Smooth muscle cell (in vitro differentiated cells): ENCODE results near the gene ADAMTS9. TPM values are rescaled to one million over a fixed set of nuclear protein-coding genes. Genes with fewer than 3 reads are reported as not detected.

Source experiments
- DNase-seq: peaks from one replicate; lab custom pipeline; 2025; ENCODE audit not compliant: unreplicated experiment; lab: John Stamatoyannopoulos, UW
- H2AFZ ChIP-seq: fragments of 200-600 bp; sonication (generic); 2 replicates; pipeline ENCODE4 v1.6.0; 2016; ENCODE audit warnings: antibody characterized with exemption, low read depth, mild to moderate bottlenecking
- H3F3A ChIP-seq: fragments of 200-600 bp; sonication (generic); 2 replicates; pipeline ENCODE4 v1.6.0; 2017; ENCODE audit warnings: antibody characterized with exemption, low read depth
- H3K27ac ChIP-seq: fragments of 200-600 bp; sonication (generic); 2 replicates; pipeline ENCODE4 v1.5.1; 2016; ENCODE audit warnings: low read depth, mild to moderate bottlenecking
- H3K27me3 ChIP-seq: fragments of 200-600 bp; sonication (generic); 2 replicates; pipeline ENCODE4 v1.6.1; 2016; ENCODE audit warnings: low read depth, mild to moderate bottlenecking
- H3K36me3 ChIP-seq: fragments of 200-600 bp; sonication (generic); 2 replicates; pipeline ENCODE4 v1.5.1; 2016; ENCODE audit warnings: low read depth
- H3K4me1 ChIP-seq: fragments of 200-600 bp; sonication (generic); 2 replicates; pipeline ENCODE4 v1.5.1; 2016; ENCODE audit warnings: low read depth
- H3K4me2 ChIP-seq: fragments of 200-600 bp; sonication (generic); 2 replicates; pipeline ENCODE4 v1.6.0; 2016; ENCODE audit warnings: mild to moderate bottlenecking
- H3K4me3 ChIP-seq: fragments of 200-600 bp; sonication (generic); 2 replicates; pipeline ENCODE4 v1.5.1; 2016; ENCODE audit warnings: mild to moderate bottlenecking
- H3K79me2 ChIP-seq: fragments of 200-600 bp; sonication (generic); 2 replicates; pipeline ENCODE4 v1.6.0; 2016; ENCODE audit warnings: low read depth, mild to moderate bottlenecking
- H3K9ac ChIP-seq: fragments of 200-600 bp; sonication (generic); 2 replicates; pipeline ENCODE4 v1.6.0; 2016; ENCODE audit warnings: low read depth
- H3K9me3 ChIP-seq: fragments of 200-600 bp; sonication (generic); replicated peaks from 2 replicates; pipeline ENCODE4 v1.5.1; 2016; ENCODE audit warnings: low read depth
- H4K20me1 ChIP-seq: fragments of 200-600 bp; sonication (generic); 2 replicates; pipeline ENCODE4 v1.6.0; 2016; ENCODE audit warnings: low read depth
- CTCF ChIP-seq: fragments of 200-600 bp; sonication (generic); IDR thresholded peaks from 2 replicates; pipeline ENCODE4 v1.5.1; 2017; ENCODE audit warnings: borderline replicate concordance, mild to moderate bottlenecking, antibody characterized with exemption; ENCODE audit not compliant: insufficient read depth, poor library complexity, severe bottlenecking
- WGBS: methylation state at CpG from one replicate; pipeline ENCODE4 v1.1.7; 2016; ENCODE audit warnings: low lambda C conversion rate; 5-methylcytosine and 5-hydroxymethylcytosine counted together
- polyA plus RNA-seq: library from polyadenylated mRNA; unstranded; fragments of >200 nt; fragmentation: Nextera tagmentation; extraction: Ambion mirVana; gene quantifications from 2 replicates; pipeline ENCODE4 v1.2.1, GENCODE V29; 2016
- total RNA-seq: library from RNA; depleted of rRNA; stranded (reverse); fragments of >200 nt; gene quantifications from 2 replicates; pipeline ENCODE4 v1.2.3, GENCODE V29; 2014

Gene ADAMTS9
- total and polyA plus RNA-seq, 2 experiments from 2014 or later = 18.7 to 66.6 TPM

DNA sequence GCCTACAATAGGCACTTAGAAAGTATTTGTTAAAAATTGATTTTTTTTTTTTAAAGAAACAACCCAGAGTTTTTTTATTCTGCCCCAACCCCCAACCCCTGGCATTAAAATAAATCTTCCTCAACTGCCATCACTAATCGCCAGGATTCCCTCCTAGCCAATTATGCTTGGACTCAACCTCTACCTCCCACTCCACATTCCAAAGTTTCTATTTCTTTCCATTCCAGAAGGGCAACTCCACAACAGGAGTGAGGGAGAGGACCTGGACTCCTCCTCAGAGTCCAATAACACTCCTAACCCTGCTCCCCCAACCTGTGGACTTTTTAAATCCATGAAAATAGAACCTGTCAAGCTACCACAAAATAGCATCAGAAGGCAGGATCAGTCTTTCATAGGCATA is 99.4 kb downstream of the ADAMTS9 start:
- Histone ChIP-seq H3K27me3 (no peaks in the 10 kb centered on the region), H3K4me3 (no peak overlapping the region), H3K9ac (no peak overlapping the region), H3K9me3 (no peaks in the 10 kb centered on the region), H2AFZ (no peak overlapping the region), H3K4me1 (no peaks in the 10 kb centered on the region), H3K79me2 (no peaks in the 10 kb centered on the region), H3K27ac (no peak overlapping the region), H3K36me3 (peaks cover 5% of the 10 kb centered on the region), H3K4me2 (no peak overlapping the region), H4K20me1 (no peaks in the 10 kb centered on the region), H3F3A (no peaks in the 10 kb centered on the region)
- TF ChIP-seq CTCF = no peak
- 69% methylated on average over 1 of the region's 1 CpG for WGBS
- no peak for DNase-seq

DNA sequence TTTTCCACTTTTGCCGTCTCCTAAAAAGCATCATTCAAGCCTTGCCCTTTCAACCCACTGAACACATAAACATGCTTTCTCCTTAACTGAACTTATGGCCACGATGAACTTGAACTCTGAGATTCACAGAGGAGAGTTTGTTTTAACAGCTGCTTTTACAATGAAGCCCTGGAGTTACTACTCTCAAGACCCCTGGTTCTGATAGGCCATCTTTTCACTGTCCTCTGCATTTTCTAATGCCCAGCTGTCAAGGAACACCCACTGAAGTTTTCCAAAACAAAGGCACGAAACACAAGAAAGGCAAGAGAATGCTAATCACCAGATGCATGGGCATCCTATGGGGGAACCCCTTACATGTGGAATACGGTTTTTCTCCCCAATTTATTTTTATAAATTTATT is 100.8 kb downstream of the ADAMTS9 start:
- no peaks in the 10 kb centered on the region for H3F3A ChIP-seq
- H3K9ac ChIP-seq = no peak overlapping the region
- WGBS = 85% methylated on average over 4 of the region's 4 CpGs
- no peak for TF ChIP-seq CTCF
- no peaks in the 10 kb centered on the region for H3K36me3 ChIP-seq
- no peak overlapping the region for H3K4me2 ChIP-seq
- DNase-seq = no peak
- H3K27me3 ChIP-seq = no peaks in the 10 kb centered on the region
- no peaks in the 10 kb centered on the region for H3K9me3 ChIP-seq
- H2AFZ ChIP-seq = no peak overlapping the region
- no peak overlapping the region for H3K27ac ChIP-seq
- no peaks in the 10 kb centered on the region for H4K20me1 ChIP-seq
- H3K79me2 ChIP-seq = no peaks in the 10 kb centered on the region
- H3K4me1 ChIP-seq = no peaks in the 10 kb centered on the region
- H3K4me3 ChIP-seq = no peak overlapping the region

GRCh38 chr3:64584179-64584578 is 103.6 kb downstream of the ADAMTS9 start:
- no peaks in the 10 kb centered on the region for H3F3A ChIP-seq
- H3K79me2 ChIP-seq = no peaks in the 10 kb centered on the region
- no peaks in the 10 kb centered on the region for H3K36me3 ChIP-seq
- H3K9me3 ChIP-seq = no peaks in the 10 kb centered on the region
- no peak overlapping the region for H3K4me3 ChIP-seq
- WGBS = 56% methylated on average over 1 of the region's 1 CpG
- TF ChIP-seq CTCF = no peak
- no peaks in the 10 kb centered on the region for H3K27me3 ChIP-seq
- no peaks in the 10 kb centered on the region for H4K20me1 ChIP-seq
- no peak overlapping the region for H2AFZ ChIP-seq
- H3K9ac ChIP-seq = no peak overlapping the region
- no peak for DNase-seq
- no peak overlapping the region for H3K4me2 ChIP-seq
- H3K27ac ChIP-seq = no peak overlapping the region
- H3K4me1 ChIP-seq = no peaks in the 10 kb centered on the region

DNA sequence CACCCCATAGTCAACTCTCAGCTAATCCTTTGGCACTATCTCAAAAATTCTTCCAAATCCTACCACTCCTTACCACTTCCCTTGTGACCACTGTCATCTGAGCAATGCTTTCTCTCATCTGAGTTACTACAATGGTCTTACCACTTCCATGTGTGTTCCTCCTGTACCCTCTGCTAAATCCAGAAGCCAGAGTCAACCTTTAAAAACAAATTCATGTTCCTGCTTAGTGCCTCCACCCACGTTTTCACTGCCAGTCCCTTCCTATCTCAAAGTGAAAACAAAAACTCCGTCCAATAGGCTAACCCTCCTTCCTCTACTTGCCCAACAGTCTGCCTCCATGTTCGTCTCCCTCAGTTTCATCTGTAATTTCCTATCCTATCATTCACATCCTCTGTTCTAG is 109.0 kb downstream of the ADAMTS9 start:
- no peak for DNase-seq
- no peaks in the 10 kb centered on the region for H4K20me1 ChIP-seq
- WGBS = 91% methylated on average over 3 of the region's 3 CpGs
- no peak overlapping the region for H3K27ac ChIP-seq
- no peaks in the 10 kb centered on the region for H3K79me2 ChIP-seq
- no peak overlapping the region for H3K9ac ChIP-seq
- H3K4me3 ChIP-seq = no peak overlapping the region
- H2AFZ ChIP-seq = no peak overlapping the region
- no peaks in the 10 kb centered on the region for H3K9me3 ChIP-seq
- H3K36me3 ChIP-seq = no peaks in the 10 kb centered on the region
- H3K4me1 ChIP-seq = no peaks in the 10 kb centered on the region
- TF ChIP-seq CTCF = no peak
- no peak overlapping the region for H3K4me2 ChIP-seq
- no peaks in the 10 kb centered on the region for H3F3A ChIP-seq
- no peaks in the 10 kb centered on the region for H3K27me3 ChIP-seq
